GM18858 (cell line): ENCODE results near the gene LRGUK.
"Not testable (repeated sequence)": the region's sequence is repeated elsewhere in the genome, so short reads cannot be mapped to it uniquely, and the experiment has no call there.

ENCODE experiments used
- ATAC-seq: cut with Tn5 transposase; IDR thresholded peaks from one replicate; pipeline ENCODE4 v1.9.1; 2021; ENCODE audit not compliant: unreplicated experiment

Gene LRGUK

GRCh38 chr7:134126966-134127848 is at the start of gene LRGUK:
TSS of gene LRGUK (plus strand) at chr7:134127340. CDS start at chr7:134127368, 28 bp downstream.
- peak; percentile 100 for ATAC-seq

- not testable (repeated sequence) for ATAC-seq
Observed at GRCh38 chr7:134077560-134077959, 49.6 kb upstream of the LRGUK start.

GRCh38 chr7:134078991-134079390 is 48.1 kb upstream of the LRGUK start:
- ATAC-seq = no peak

GRCh38 chr7:134081695-134082094 is 45.4 kb upstream of the LRGUK start:
- ATAC-seq = no peak

GRCh38 chr7:134083766-134084487 is 43.2 kb upstream of the LRGUK start:
- no peak for ATAC-seq

- peak; percentile 77 for ATAC-seq
Observed at GRCh38 chr7:134084488-134085144, 42.5 kb upstream of the LRGUK start.

GRCh38 chr7:134085311-134085710 is 41.8 kb upstream of the LRGUK start:
- no peak for ATAC-seq

GRCh38 chr7:134086998-134087735 is 40.0 kb upstream of the LRGUK start:
- no peak for ATAC-seq

GRCh38 chr7:134088199-134088598 is 38.9 kb upstream of the LRGUK start:
- no peak for ATAC-seq

GRCh38 chr7:134089446-134089845 is 37.7 kb upstream of the LRGUK start:
- ATAC-seq = no peak

- ATAC-seq = no peak
Observed at GRCh38 chr7:134098072-134098471, 29.1 kb upstream of the LRGUK start.

GRCh38 chr7:134101716-134102115 is 25.4 kb upstream of the LRGUK start:
- no peak for ATAC-seq

GRCh38 chr7:134104166-134104565 is 23.0 kb upstream of the LRGUK start:
- no peak for ATAC-seq

- no peak for ATAC-seq
Observed at GRCh38 chr7:134105841-134106240, 21.3 kb upstream of the LRGUK start.

GRCh38 chr7:134108802-134109201 is 18.3 kb upstream of the LRGUK start:
- ATAC-seq = no peak

GRCh38 chr7:134113655-134114054 is 13.5 kb upstream of the LRGUK start:
- no peak for ATAC-seq

- no peak for ATAC-seq
Observed at GRCh38 chr7:134114992-134115391, 12.1 kb upstream of the LRGUK start.

- ATAC-seq = no peak
Observed at GRCh38 chr7:134120405-134120804, 6.7 kb upstream of the LRGUK start.

GRCh38 chr7:134121632-134122139 is 5.5 kb upstream of the LRGUK start:
- no peak for ATAC-seq

- ATAC-seq = no peak
Observed at GRCh38 chr7:134122980-134123379, 4.2 kb upstream of the LRGUK start.

GRCh38 chr7:134126146-134126545 is 994 bp upstream of the LRGUK start:
- ATAC-seq = no peak
